ENCODE results near the gene CDKN2B-AS1. TPM values are rescaled to one million over a fixed set of nuclear protein-coding genes. Genes with fewer than 3 reads are reported as not detected.

CDKN2B-AS1 gene
- total RNA-seq, 1 experiment from 2014 or later, result not detected

DNA sequence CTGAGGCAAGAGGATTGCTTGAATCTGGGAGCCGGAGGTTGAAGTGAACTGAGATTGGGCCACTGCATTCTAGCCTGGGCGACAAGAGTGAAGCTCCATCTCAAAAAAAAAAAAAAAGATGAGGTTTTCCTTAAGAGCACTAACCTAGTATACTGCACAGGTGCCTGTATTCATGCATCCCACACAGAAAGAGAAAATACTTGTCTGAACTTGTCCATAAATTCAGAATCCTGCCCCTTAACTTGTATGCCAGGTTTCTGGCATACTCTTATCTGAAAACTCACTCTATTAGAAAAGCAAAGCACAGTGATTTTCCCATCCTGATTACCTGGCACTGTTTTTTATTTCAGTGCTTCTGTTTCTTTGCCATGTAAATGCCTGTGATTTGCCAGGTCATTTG lies 139.8 kb downstream of the CDKN2B-AS1 start:
- Mint-ChIP-seq H3K36me3 (ENCODE audit: insufficient read depth in 1 of 3, low read depth in 3 of 3) (no peaks in the 10 kb centered on the region), H3K27me3 (ENCODE audit: low read depth) (no peaks in the 10 kb centered on the region), H3K27ac (no peak overlapping the region), H3K9me3 (no peaks in the 10 kb centered on the region), H3K4me1 (peaks cover 0 to under 1% of the 10 kb centered on the region in 2 experiments; a peak in 2 of 4 replicates), H3K4me3 (no peak overlapping the region)
- Histone ChIP-seq H2BK20ac (ENCODE audit: low read depth, low read length, poor library complexity, severe bottlenecking) (no peak overlapping the region), H3K79me2 (ENCODE audit: insufficient read depth, low read length) (no peaks in the 10 kb centered on the region), H2AK5ac (ENCODE audit: insufficient read length, low read length) (no peak overlapping the region), H4K5ac (ENCODE audit: insufficient read length, low read depth, low read length) (no peak overlapping the region), H4K91ac (ENCODE audit: insufficient read length, low read depth, low read length) (no peak overlapping the region), H3K23me2 (ENCODE audit: insufficient read length, low read depth, low read length, poor library complexity, severe bottlenecking) (no peaks in the 10 kb centered on the region), H3T11ph (ENCODE audit: low read length) (no peak overlapping the region), H3K9ac (ENCODE audit: extremely low read depth, insufficient read length, low read length) (no peak overlapping the region), H2AFZ (ENCODE audit: low read length) (no peak overlapping the region), H4K20me1 (ENCODE audit: control insufficient read depth, insufficient read depth, insufficient read length) (no peaks in the 10 kb centered on the region), H3K27ac (ENCODE audit: insufficient read length, low read depth, low read length) (no peak overlapping the region), H2BK120ac (ENCODE audit: low read depth, low read length, poor library complexity, severe bottlenecking) (no peak overlapping the region), H3K18ac (ENCODE audit: insufficient read length, low read depth, low read length) (no peak overlapping the region), H3K4me1 (ENCODE audit: insufficient read depth, low read length) (no peaks in the 10 kb centered on the region), H2BK15ac (ENCODE audit: low read depth, low read length) (no peak overlapping the region), H3K4ac (ENCODE audit: low read depth, low read length) (no peak overlapping the region), H3K14ac (ENCODE audit: insufficient read depth, low read length) (no peak overlapping the region), H4K8ac (replicated peaks; ENCODE audit: insufficient read length, low read depth, low read length) (no peak overlapping the region), H2BK5ac (ENCODE audit: insufficient read length, low read length) (no peak overlapping the region), H3K4me2 (ENCODE audit: insufficient read depth, insufficient read length, low read length) (no peak overlapping the region), H3K27me3 (ENCODE audit: insufficient read depth, low read length) (no peaks in the 10 kb centered on the region), H3K9me3 (ENCODE audit: control insufficient read depth, low read depth, low read length) (no peaks in the 10 kb centered on the region), H3K56ac (ENCODE audit: insufficient read length, low read depth, low read length) (no peak overlapping the region), H3K79me1 (ENCODE audit: insufficient read depth, low read depth, low read length, poor library complexity, severe bottlenecking) (no peaks in the 10 kb centered on the region), H3K23ac (ENCODE audit: insufficient read length, low read depth, low read length) (no peak overlapping the region), H2BK12ac (ENCODE audit: insufficient read length, low read depth, low read length) (no peak overlapping the region)
- WGBS (ENCODE audit: extremely low coverage, insufficient read length, low lambda C conversion rate), result no CpG with 5 or more reads among the region's 2 CpGs
- TF ChIP-seq, protein P1, sequence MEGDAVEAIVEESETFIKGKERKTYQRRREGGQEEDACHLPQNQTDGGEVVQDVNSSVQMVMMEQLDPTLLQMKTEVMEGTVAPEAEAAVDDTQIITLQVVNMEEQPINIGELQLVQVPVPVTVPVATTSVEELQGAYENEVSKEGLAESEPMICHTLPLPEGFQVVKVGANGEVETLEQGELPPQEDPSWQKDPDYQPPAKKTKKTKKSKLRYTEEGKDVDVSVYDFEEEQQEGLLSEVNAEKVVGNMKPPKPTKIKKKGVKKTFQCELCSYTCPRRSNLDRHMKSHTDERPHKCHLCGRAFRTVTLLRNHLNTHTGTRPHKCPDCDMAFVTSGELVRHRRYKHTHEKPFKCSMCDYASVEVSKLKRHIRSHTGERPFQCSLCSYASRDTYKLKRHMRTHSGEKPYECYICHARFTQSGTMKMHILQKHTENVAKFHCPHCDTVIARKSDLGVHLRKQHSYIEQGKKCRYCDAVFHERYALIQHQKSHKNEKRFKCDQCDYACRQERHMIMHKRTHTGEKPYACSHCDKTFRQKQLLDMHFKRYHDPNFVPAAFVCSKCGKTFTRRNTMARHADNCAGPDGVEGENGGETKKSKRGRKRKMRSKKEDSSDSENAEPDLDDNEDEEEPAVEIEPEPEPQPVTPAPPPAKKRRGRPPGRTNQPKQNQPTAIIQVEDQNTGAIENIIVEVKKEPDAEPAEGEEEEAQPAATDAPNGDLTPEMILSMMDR (conservative IDR thresholded peaks at IDR 0.05), result no peak
- no peak for DNase-seq

Data from H9 (cell line).